ENCODE measurements around the gene TSPAN9.

GRCh38 chr12:3207858-3208257 is 130.7 kb downstream of the TSPAN9 start:
- TF ChIP-seq CTCF (IDR thresholded peaks at IDR 0.05; ENCODE audit: low read depth, low read length, poor library complexity, severe bottlenecking), result peak; percentile 49
- TF ChIP-seq EZH2phosphoT487 (IDR thresholded peaks at IDR 0.05; ENCODE audit: borderline replicate concordance, low read length), result no peak

All from DOHH2 (cell line).